ENCODE data around the gene TENT4A. TPM values are rescaled to one million over a fixed set of nuclear protein-coding genes. Genes with fewer than 3 reads are reported as not detected.

The TENT4A gene
- polyA plus RNA-seq, 1 experiment: 4.0 TPM

GRCh38 chr5:6726006-6726405, 12.8 kb downstream of the TENT4A start:
- ChIA-PET CTCF (no interaction called here), POLR2A (no interaction called here)
- no peaks in the 10 kb centered on the region for H3K9me3 ChIP-seq (ENCODE audit: control insufficient read depth, insufficient read depth, low read length)
- no peak overlapping the region for H3K27ac ChIP-seq (ENCODE audit: low read depth, low read length)
- no peak overlapping the region for H3K4me3 ChIP-seq (ENCODE audit: low read depth, low read length)
- no peak for TF ChIP-seq CTCF (IDR thresholded peaks at IDR 0.05; ENCODE audit: low read depth, low read length)
- H3K27me3 ChIP-seq (ENCODE audit: control insufficient read depth, insufficient read depth, low read length): no peaks in the 10 kb centered on the region
- DNase-seq (ENCODE audit: low read depth, low spot score): no peak

- Histone ChIP-seq H3K27ac (ENCODE audit: low read depth, low read length) (no peak overlapping the region), H3K27me3 (ENCODE audit: control insufficient read depth, insufficient read depth, low read length) (no peaks in the 10 kb centered on the region), H3K9me3 (ENCODE audit: control insufficient read depth, insufficient read depth, low read length) (no peaks in the 10 kb centered on the region), H3K4me3 (ENCODE audit: low read depth, low read length) (no peak overlapping the region)
- TF ChIP-seq CTCF (IDR thresholded peaks at IDR 0.05; ENCODE audit: low read depth, low read length): no peak
- POLR2A ChIA-PET: no interaction called here
- no peak for DNase-seq (ENCODE audit: low read depth, low spot score)
- CTCF ChIA-PET: no interaction called here
Observed at GRCh38 chr5:6727231-6727630, 14.0 kb downstream of the TENT4A start.

- POLR2A ChIA-PET: no interaction called here
- no peak for TF ChIP-seq CTCF (IDR thresholded peaks at IDR 0.05; ENCODE audit: low read depth, low read length)
- Histone ChIP-seq H3K4me3 (ENCODE audit: low read depth, low read length) (no peak overlapping the region), H3K9me3 (ENCODE audit: control insufficient read depth, insufficient read depth, low read length) (no peaks in the 10 kb centered on the region), H3K27ac (ENCODE audit: low read depth, low read length) (no peak overlapping the region), H3K27me3 (ENCODE audit: control insufficient read depth, insufficient read depth, low read length) (no peaks in the 10 kb centered on the region)
- no peak for DNase-seq (ENCODE audit: low read depth, low spot score)
- CTCF ChIA-PET: interaction anchor here (1.0 to 1.8 kb wide), 2 partner anchors 17 to 96 kb away, joined by 3 to 9 read pairs; partner anchors contain the start of gene NSUN2
Observed at GRCh38 chr5:6728011-6728794, 15.0 kb downstream of the TENT4A start.

- no peaks in the 10 kb centered on the region for H3K9me3 ChIP-seq (ENCODE audit: control insufficient read depth, insufficient read depth, low read length)
- CTCF ChIA-PET: interaction anchor here (1.0 to 1.8 kb wide), 2 partner anchors 17 to 96 kb away, joined by 3 to 9 read pairs; partner anchors contain the start of gene NSUN2
- POLR2A ChIA-PET: no interaction called here
- H3K4me3 ChIP-seq (ENCODE audit: low read depth, low read length): no peak overlapping the region
- no peak overlapping the region for H3K27ac ChIP-seq (ENCODE audit: low read depth, low read length)
- no peaks in the 10 kb centered on the region for H3K27me3 ChIP-seq (ENCODE audit: control insufficient read depth, insufficient read depth, low read length)
- TF ChIP-seq CTCF (IDR thresholded peaks at IDR 0.05; ENCODE audit: low read depth, low read length): no peak
- no peak for DNase-seq (ENCODE audit: low read depth, low spot score)
Observed at GRCh38 chr5:6728795-6729183, 15.6 kb downstream of the TENT4A start.
